Measurements from ENCODE around the gene CNOT6.
"Not testable (repeated sequence)": the region's sequence is repeated elsewhere in the genome, so short reads cannot be mapped to it uniquely, and the experiment has no call there.

The CNOT6 gene

DNA sequence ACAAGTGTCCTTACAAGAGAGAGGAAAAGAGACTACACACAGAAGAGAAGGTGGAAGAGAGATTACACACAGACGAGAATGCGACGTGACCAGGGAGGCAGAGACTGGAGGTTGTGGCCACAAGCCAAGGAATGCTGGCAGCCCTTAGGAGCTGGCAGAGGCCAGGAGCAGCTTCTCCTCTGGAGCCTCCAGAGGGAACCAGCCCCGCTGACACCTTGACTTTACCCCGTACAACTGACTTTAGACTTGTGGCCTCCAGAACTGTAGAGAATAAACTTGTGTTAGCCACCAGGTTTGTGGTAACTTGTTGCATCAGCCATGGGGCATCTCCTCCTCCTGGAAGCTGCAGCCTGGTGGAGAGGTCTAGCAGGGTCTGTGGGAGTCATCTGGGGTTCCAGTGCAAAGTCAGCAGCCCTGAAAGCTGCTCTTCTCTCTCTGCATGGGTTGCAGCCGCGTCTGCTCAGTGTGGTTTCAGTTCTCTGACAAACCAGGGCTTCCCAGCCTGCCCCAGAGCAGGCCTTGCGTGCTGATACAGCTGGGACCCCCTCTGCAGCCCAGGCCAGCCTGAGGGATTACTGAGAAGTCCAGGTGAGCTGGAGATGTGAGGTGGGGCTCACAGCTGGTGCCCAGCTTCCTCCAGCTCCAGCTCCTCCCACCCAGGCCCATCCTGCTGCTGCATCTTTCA lies 30.8 kb upstream of the CNOT6 start:
- no peak for DNase-seq (ENCODE audit: extremely low read depth, low read depth)
- TF ChIP-seq, protein P1, sequence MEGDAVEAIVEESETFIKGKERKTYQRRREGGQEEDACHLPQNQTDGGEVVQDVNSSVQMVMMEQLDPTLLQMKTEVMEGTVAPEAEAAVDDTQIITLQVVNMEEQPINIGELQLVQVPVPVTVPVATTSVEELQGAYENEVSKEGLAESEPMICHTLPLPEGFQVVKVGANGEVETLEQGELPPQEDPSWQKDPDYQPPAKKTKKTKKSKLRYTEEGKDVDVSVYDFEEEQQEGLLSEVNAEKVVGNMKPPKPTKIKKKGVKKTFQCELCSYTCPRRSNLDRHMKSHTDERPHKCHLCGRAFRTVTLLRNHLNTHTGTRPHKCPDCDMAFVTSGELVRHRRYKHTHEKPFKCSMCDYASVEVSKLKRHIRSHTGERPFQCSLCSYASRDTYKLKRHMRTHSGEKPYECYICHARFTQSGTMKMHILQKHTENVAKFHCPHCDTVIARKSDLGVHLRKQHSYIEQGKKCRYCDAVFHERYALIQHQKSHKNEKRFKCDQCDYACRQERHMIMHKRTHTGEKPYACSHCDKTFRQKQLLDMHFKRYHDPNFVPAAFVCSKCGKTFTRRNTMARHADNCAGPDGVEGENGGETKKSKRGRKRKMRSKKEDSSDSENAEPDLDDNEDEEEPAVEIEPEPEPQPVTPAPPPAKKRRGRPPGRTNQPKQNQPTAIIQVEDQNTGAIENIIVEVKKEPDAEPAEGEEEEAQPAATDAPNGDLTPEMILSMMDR (IDR thresholded peaks at IDR 0.05; ENCODE audit: low read depth, low read length), result no peak

DNA sequence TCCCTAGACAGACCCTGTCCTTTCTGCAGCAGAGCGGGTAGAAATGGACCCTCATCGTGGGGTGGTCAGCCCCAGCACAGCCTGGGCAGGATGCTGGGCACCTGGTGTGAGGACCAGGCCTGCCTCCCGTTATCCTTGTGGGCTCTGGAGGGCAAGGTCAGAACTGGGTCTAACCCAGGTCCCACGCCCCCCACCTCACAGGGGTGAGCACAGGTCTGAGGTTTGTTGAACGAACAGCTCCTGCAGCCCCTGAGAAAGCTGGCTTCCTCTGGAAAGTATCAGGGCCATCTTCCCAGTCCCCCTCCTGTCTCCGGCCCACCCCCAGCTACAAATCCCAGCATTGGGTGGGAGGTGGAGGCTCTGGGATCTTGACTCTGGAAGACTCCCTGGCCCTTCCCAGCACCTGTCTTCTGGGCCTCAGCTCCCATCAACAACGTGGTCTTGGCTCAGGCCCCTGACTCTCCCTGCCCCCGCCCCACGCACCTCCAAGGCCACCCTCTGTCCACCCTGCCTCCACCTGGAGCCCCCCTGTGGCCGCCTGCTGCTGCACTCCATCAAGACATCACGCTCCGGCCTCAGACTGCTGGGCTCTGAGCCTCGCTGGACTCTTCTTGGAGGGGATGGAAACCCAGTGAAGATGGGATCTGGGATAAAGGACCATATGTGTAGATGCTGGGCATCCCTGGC lies 30.1 kb upstream of the CNOT6 start:
- TF ChIP-seq, protein P1 (IDR thresholded peaks at IDR 0.05; ENCODE audit: low read depth, low read length), result no peak
- no peak for DNase-seq (ENCODE audit: extremely low read depth, low read depth)

DNA sequence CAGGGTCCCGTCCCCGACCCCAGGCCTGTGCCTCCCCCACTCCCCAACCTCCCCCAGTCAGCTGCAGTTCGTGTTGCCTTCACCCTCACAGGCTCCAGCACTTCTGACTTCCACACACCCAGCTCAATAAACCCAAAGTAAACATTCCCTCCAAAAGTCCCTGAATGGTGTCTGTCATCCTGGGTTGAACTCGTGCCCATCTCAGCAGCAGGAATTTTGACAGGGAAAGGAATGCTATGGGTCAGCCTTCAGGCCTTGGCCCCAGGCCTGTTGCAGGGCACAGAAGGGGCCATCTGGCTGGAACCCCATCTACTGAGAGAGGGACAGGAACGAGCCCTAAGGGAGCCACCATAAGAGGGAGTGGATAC lies 29.6 kb upstream of the CNOT6 start:
- DNase-seq (ENCODE audit: extremely low read depth, low read depth), result no peak
- TF ChIP-seq, protein P1 (IDR thresholded peaks at IDR 0.05; ENCODE audit: low read depth, low read length), result no peak

DNA sequence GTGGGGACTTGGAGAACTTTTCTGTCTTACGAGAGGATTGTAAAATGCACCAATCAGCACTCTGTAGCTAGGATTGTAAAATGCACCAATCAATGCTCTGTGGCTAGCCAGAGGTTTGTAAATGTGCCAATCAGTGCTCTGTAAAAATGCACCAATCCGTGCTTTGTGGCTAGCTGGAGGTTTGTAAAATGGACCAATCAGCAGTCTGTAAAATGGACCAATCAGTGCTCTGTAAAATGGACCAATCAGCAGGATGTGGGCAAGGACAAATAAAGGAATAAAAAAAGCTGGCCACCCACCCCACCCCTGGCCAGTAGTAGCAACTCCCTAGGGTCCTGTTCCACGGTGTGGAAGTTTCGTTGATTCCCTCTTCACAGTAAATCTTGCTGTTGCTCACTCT lies 29.1 kb upstream of the CNOT6 start:
- DNase-seq (ENCODE audit: extremely low read depth, low read depth), result not testable (repeated sequence)

DNA sequence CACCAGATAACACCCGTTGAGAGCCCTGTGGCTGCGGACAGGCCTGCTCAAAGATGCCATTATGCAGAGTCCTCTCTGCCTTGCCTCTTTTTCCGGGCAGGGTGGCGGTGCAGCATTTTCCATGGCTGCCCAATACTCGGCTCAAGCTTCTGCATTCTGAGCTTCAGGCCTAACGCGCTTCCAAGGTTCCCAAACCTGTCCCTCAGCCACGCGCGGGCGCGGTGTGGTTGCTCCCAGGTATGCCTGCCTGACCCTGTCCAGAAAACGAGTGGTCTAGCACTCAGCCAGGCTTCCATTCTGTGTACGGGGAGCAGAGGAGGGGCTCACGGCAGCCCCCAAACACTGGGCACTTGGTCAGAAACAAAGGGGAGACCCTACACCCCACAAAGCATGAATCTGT lies 27.9 kb upstream of the CNOT6 start:
- DNase-seq (ENCODE audit: extremely low read depth, low read depth), result no peak
- TF ChIP-seq, protein P1 (IDR thresholded peaks at IDR 0.05; ENCODE audit: low read depth, low read length), result no peak

DNA sequence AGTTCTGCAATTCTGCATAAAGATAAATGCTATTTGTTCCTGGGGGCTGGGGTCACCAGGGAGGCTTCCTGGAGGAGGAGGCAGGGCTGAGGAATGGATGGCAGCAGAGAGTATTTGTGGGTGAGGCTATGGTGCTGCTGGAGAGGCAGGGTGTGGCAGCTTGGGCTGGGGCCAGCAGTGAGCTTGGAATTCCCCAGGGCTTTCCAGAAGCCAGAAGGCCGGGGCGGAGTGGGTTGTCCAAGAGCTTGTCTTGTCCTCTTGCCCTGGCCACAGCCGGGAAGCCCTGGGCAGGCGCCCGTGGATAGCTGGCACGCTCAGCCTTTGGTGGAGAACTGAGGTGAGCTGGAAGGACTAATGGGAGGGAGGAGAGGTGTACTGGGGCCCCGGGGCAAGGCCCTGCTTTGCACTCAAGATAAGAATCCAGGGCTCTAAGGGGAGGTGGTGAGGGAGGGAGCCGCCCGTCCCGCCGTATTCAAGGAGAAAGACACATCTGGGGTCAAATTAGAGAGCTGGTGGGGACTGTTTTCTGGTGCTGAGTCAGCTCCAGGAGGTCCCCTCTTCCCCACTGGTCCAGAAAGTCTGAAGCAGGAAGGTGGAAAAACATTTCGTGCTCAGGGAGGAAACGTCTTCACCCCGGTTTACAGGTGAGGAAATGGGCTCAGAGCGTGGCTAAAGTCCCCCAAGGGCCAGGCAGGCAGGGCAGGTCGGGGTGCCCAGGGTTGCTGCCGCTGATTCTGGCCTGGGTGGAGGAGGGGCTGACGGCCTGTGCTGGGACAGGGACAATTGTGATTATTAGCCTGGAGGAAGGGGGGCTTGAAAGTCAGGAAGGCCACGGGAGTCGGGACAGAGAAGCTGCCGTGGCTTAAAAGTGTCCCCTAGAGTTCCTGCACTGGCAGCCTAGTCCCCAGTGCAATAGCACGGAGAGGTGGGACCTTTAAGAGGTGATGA lies 26.9 kb upstream of the CNOT6 start:
- TF ChIP-seq, protein P1 (IDR thresholded peaks at IDR 0.05; ENCODE audit: low read depth, low read length), result no peak
- DNase-seq (ENCODE audit: extremely low read depth, low read depth), result no peak

DNA sequence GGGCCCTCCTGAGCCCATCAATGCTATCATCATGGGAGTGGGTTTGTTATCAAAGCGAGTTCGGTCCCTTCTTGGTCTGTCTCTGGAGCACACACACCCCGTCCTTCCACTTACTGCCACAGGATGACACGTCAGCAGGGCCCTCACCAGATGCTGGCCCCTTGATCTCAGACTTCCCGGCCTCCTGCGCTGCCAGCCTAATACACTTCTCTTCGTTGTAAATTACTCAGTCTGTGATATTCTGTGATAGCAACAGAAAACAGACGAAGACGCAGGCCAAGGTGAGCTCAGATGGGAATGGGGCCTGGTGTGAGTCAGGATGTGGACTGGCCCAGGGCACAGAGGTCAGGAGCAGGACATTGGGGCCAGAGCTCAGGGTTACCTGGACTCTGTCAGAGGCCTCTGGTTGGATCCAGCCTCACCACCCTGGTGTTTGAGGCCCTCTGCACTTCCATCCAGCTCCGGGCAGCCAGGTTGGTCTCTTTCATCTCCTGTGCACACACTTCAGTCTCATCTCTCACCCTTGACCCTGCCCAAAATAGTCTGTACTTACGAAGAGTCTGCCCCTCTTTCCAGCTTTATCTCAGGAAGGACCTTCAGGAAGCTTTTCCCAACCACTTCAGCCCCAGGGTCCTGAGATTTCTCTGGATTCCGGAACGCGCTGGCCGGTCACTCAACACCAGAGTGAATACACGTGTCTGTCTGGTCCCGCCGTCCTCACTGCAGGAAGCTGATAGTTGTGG lies 26.0 kb upstream of the CNOT6 start:
- DNase-seq (ENCODE audit: extremely low read depth, low read depth), result no peak
- TF ChIP-seq, protein P1 (IDR thresholded peaks at IDR 0.05; ENCODE audit: low read depth, low read length), result no peak
